Cardiac septum (tissue), 1 donor: ENCODE results near the gene ACOT6. TPM values are rescaled to one million over a fixed set of nuclear protein-coding genes. Genes with fewer than 3 reads are reported as not detected.

Experiments used
- DNase-seq: peaks from one replicate; pipeline ENCODE4 v3.0.0-alpha.2; 2020; ENCODE audit warnings: low spot score
- intact Hi-C: fragments of 100-400 bp; cut with DNase I; formaldehyde crosslinking; loops from one replicate; pipeline ENCODE4 v1.14.0; 2022
- total RNA-seq: library from RNA; stranded (reverse); fragmentation: NEBNext Ultra II Directional; extraction: Animal tissue kit (Norgen Biotek cat#: 25700); gene quantifications from one replicate; pipeline ENCODE4 v1.2.1, GENCODE V29; 2021
- donor health status: DM: no; HTN: no; CAD: no.

ACOT6 gene
- total RNA-seq, 1 donor from 2014 or later, result not detected

DNA sequence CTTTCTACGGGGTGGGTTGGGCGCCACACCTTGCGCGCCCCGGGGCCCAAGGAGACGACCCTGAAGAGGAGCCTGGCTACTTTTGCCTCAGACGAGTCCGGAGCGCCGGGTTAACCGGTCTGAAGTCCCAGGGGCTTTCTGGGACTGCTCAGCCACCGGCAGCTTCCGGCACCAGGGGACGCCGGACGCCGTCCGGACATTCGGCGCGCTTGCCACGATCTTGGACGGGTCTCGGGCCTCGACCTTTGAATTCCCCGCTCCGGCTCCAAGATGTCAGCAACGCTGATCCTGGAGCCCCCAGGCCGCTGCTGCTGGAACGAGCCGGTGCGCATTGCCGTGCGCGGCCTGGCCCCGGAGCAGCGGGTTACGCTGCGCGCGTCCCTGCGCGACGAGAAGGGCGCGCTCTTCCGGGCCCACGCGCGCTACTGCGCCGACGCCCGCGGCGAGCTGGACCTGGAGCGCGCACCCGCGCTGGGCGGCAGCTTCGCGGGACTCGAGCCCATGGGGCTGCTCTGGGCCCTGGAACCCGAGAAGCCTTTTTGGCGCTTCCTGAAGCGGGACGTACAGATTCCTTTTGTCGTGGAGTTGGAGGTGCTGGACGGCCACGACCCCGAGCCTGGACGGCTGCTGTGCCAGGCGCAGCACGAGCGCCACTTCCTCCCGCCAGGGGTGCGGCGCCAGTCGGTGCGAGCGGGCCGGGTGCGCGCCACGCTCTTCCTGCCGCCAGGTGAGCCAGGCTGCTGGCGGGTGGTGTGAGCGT is 20.4 kb upstream of the ACOT6 start, which contains the start of gene ACOT4:
TSS of gene ACOT4 (plus strand) at position 184 of the 760 bp plus-strand sequence. CDS start at position 271, 87 bp downstream.
- no peak for DNase-seq
- intact Hi-C loops, result no loop called here

GRCh38 chr14:73594491-73594890 is 17.8 kb upstream of the ACOT6 start:
- intact Hi-C loops, result no loop called here
- DNase-seq, result no peak

GRCh38 chr14:73599499-73599898 is 12.8 kb upstream of the ACOT6 start:
- DNase-seq, result no peak
- intact Hi-C loops, result no loop called here

- no peak for DNase-seq
- intact Hi-C loops, result no loop called here
Measured at GRCh38 chr14:73602994-73603393, 9.3 kb upstream of the ACOT6 start.

DNA sequence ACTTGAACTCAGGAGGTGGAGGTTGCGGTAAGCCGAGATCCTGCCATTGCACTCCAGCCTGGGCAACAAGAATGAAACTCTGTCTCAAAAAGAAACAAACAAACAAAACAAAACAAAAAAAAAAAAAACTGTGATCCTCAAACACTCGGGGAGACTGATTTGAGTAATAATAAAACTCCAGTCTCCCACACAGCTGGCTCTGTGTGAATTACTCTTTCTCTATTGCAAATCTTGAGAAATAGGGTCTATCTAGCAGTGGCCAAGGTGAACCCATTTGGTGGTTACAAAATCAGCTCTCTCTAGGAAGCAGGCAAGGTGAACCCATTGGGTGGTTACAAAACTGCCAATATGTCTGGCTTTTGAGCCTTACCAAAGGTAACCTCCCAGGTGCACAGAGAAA is 6.0 kb upstream of the ACOT6 start:
- DNase-seq, result no peak
- intact Hi-C loops, result no loop called here

DNA sequence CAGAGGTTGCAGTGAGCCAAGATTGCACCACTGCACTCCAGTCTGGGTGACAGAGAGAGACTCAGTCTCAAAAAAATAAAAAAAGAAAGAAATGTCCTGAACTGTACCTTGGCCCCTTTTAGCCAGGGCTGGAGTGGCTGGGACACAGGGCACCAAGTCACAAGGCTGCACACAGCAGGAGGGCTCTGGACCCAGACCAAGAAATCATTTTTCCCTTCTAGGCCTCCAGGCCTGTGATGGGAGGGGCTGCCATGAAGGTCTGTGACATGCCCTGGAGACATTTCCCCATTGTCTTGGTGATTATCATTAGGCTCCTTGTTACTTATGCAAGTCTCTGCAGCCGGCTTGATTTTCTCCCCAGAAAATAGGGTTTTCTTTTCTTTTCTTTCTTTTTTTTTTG is 5.1 kb upstream of the ACOT6 start:
- intact Hi-C loops, result no loop called here

DNA sequence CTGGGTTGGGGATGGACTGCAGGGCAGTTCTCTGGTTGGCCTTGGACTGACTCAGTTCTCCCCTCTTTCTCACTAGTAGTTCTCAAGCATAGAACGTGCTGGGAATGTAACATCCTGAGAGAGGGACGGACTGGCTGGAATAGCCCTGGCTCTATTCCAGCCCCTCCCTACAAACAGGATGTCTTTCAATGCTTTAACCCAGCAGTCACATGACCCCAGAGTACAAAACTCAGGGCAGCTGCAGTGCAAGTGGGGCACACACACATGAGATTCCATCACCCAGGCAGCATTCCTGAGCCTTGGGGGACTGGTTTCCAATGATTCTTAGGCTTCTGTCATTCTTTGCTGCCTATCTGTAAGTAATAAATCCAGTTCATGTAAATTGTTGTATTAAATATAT is 1.6 kb upstream of the ACOT6 start:
- no peak for DNase-seq
- intact Hi-C loops, result no loop called here

More for the DNA sequence above, 5.1 kb upstream of the ACOT6 start:
- no peak for DNase-seq

DNA sequence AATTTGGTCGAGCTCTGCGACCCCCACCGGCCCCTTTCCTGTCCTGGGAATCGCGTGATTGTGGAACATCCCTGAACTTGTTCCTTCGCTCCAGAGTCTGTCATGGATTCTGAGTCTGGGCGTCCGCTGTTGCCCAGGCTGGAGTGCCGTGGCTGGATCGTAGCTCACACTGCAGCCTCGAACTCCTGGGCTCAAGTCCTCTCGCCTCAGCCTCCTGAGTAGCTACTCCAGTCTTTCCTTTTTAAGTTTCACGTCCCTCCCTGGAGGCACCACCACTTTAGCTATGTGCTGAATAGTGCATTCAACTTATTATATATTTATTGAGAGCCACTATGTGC is 698 bp downstream of the ACOT6 start:
- DNase-seq, result no peak
- intact Hi-C loops, result no loop called here

DNA sequence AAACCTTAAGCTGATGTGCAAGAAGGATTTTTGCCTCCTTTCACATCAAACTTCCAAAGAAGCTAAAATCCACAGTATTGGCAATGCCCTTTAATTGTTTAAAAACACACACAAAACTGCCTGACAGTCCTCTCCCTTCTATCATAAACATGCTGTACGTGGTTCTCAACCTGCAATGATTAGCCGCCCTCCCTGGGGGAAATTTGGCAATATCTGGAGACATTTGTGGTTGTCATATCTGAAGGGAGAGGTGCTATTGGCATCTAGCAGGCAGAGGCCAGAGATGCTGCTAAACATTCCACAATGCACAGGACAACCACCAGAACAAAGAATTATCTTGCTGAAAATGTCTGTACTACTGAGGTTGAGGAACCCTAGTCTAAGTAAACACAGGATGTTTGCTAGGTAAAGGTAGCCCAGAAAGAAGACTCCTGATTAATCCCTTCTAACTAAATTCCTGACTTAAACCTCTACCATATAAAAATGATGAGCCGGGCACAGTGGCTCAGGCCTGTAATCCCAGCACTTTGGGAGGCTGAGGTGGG is 1.2 kb downstream of the ACOT6 start:
- intact Hi-C loops, result no loop called here
- no peak for DNase-seq

- no peak for DNase-seq
- intact Hi-C loops, result no loop called here
Measured at GRCh38 chr14:73616831-73617230, 4.5 kb downstream of the ACOT6 start.

- DNase-seq, result no peak
- intact Hi-C loops, result no loop called here
Measured at GRCh38 chr14:73619524-73619923, 7.2 kb downstream of the ACOT6 start.

GRCh38 chr14:73620268-73620667 is 8.0 kb downstream of the ACOT6 start:
- intact Hi-C loops, result no loop called here

DNA sequence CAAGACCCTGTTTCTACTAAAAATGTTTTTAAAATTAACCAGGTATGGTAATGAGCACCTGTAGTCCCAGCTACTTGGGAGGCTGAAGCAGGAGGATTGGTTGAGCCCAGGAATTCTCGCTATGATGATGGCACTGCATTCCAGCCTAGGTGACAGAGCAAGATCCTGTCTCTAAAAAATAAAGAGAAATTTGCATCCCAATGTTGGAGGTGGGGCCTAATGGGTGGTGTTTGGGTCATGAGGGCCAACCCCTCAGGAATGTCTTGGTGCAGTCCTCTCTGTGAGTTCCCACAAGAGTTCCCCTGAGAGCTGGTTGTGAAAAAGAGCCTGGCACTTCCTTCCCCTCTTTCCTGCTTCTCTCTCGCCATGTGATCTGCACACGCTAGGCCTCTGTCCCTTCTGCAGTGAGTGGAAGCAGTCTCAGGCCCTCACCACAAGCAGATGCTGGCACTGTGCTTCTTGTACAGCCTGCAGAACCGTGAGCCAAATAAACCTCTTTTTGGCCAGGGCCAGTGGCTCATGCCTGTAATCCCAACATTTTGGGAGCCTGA is 11.3 kb downstream of the ACOT6 start:
- no peak for DNase-seq
- intact Hi-C loops, result no loop called here

More at GRCh38 chr14:73620268-73620667, 8.0 kb downstream of the ACOT6 start:
- no peak for DNase-seq

- no peak for DNase-seq
- intact Hi-C loops, result no loop called here
Measured at GRCh38 chr14:73625706-73626105, 13.4 kb downstream of the ACOT6 start.

GRCh38 chr14:73627151-73627558 is 14.8 kb downstream of the ACOT6 start:
- DNase-seq, result no peak
- intact Hi-C loops, result no loop called here

DNA sequence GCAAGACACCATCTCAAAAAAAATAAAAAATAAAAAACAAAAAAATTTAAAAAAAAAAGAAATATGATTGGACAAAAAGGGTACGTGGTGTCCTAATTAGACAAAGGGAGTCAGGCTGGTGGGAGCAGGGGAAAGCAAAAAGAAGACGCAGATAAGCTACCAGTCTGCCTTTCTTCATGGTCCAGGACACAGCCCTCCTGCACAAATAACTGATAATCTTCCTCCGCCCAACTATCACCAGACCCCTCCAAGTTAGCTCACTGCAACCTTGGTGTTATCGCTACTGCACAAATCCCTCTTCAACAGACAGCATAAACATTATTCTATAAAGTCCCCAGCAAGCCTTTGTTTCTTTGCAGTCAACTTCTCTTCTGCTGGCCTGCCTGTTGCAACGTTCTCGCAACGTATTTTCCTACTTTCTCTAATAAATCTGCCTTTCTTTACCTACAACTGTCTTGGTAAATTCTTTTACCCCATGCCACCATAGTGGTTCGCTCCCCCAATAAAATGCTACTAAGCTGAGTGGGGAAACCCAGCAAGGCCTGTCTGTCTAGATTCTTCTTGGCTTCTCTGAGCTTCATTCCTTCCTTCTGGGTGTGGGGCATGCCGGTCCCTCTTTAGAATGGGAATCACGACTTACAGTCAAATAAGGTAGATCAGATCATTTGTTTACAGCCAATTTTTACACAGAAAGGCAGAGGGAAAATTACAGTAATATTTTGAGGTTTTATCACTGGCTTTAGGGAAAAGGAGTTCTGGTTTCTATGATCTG is 17.9 kb downstream of the ACOT6 start:
- no peak for DNase-seq
- intact Hi-C loops, result loop anchor here (1.0 kb wide), 1 partner anchor 118 kb away; no protein-coding TSS in a partner anchor

DNA sequence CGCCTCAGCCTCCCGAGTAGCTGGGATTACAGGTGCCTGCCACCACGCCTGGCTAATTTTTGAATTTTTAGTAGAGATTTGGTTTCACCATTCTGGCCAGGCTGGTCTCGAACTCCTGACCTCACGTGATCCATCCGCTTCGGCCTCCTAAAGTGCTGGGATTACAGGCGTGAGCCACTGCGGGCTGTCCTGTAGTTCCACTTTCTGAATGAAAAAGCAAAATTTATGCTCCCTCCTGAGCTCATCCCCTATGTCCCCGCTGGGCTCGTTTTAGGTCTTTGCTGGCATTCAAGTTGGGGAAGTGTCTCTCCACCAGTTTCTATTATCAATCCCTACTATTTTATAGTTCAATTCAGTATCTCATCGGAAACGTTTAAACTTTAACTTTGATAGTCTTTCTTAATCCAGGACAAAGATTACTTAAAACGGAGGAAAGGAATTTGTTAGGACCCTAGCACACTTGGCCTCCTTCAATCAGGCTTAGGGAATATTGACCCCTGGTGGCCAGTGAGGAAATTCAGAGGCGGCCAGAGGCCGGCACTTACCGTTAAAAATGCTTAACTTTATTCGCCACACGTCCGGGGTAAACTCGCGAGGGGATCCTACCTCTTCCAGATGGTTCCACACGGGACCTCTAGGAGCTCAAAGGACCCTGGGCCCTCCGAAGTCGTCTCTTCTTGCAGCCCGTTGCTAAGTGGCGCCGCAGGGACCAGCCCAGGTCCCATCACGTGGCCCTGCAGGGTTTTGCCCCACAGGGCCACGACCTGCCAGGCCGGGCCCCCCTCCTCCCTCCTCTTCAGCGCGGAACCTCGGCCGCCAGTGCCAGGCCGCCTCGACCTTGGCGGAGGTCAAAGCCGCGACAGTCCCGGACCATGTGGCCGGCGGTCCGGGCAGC is 21.0 kb downstream of the ACOT6 start:
- intact Hi-C loops, result loop anchor here (1.0 kb wide), 1 partner anchor 122 kb away; no protein-coding TSS in a partner anchor
- DNase-seq, result peak; percentile 79

DNA sequence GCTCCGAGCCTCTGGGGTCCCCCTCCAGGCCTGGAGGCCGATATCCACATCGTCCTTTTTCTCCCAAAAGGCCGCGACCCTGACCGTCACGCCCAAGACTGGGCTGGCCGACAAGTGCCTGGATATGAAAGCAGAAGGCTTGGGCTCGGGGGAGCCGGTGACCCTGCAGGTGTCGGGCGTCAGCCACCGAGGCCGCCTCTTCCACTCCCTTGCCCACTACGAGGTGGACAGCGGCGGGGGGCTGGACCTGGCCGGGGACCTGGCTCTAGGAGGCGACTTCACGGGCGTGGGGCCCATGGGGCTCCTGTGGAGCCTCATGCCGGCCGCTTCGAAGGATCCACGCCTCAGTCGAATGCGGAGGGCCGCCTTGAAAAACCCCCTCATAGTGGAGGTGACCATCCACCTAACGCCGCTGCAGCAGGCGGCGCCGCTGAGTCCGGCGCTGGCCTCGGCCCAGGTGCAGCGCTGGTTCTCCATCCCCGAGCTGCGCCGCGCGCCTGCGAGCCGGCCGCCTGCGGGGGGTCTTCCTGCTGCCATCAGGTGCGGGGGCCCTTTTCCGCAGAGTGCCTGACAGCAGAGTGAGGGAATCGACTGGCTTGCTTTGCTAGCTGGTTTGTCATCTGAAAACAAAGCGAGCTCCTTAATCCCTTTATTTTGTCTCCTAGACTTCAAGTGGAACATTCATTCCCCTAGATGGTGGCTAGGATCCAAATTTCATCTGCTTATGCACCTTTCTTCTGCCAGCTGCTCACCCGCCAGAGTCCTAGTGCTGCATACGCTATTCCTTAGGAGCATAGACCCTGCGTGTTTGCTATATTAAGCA is 21.9 kb downstream of the ACOT6 start:
- DNase-seq, result peak; percentile 78
- intact Hi-C loops, result loop anchor here (1.0 kb wide), 1 partner anchor 123 kb away; no protein-coding TSS in a partner anchor
